Activated CD8-positive, alpha-beta memory T cell treated with anti-CD3 and anti-CD28 coated beads, Interleukin-2, amount 50 U/mL, for 1 hour (primary cell): ENCODE data around the gene CH25H.

ENCODE experiments used
- DNase-seq: peaks from one replicate; pipeline ENCODE4 v3.0.0-alpha.2; 2020; ENCODE audit errors: extremely low read depth

Gene CH25H

GRCh38 chr10:89233033-89233432 is 25.9 kb upstream of the CH25H start:
- no peak for DNase-seq

DNA sequence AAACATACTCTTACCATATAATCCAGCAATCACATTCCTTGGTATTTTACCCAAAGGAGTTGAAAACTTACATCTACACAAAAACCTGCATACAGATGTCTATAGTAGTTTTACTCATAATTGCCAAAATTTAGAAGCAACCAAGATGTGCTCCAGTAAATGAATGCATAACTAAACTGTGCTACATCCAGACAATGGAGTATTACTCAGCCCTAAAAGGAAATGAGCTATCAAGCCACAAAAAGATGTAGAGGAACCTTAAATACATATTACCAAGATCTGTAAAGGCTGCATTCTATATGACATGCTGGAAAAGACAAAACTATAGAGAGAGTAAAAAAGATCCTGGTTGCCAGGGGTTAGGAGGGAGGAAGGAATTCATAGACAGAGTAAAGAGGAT is 21.8 kb upstream of the CH25H start:
- DNase-seq, result no peak

DNA sequence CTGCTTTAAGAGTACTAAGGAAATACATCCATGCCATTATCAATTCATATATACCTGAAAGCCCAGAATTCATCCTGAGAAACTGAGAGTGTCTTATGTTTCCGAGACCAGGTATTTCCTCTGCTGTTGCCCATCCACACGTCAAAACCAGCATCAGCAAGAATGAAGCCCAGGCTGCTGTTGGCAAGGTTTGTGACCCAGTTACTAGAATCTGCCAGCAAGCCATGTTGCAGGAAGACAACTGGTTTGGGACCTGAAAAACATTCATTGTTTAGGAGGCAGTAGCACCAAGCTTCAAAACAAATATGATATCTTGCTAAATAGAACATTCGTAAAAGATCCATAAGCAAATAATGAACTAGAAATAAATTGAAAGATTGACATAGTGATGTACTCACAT is 21.0 kb upstream of the CH25H start:
- no peak for DNase-seq

GRCh38 chr10:89226891-89227290 is 19.8 kb upstream of the CH25H start:
- no peak for DNase-seq

- no peak for DNase-seq
These were observed 17.8 kb upstream of the CH25H start for GRCh38 chr10:89224739-89225443.

DNA sequence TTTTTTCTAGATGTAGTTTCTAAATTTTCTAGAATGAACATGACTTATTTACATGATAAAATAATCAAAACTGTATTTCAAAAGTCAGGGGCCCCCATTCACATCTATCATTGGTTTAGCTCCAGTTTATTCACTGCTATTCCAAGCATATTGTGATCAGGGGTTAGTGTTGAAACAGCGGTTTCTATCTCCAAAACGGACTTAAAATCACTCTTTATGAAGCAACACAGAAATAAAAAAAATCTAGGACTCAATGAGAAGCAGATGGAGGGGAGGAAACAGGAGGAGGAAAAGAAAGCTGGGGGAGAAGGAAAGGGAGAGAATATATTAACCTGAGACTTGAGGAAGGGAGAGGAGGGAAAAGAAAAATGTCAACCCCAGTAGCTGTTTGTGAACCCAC is 14.8 kb upstream of the CH25H start:
- no peak for DNase-seq

- DNase-seq, result no peak
These were observed 12.5 kb upstream of the CH25H start for GRCh38 chr10:89219513-89220218.

DNA sequence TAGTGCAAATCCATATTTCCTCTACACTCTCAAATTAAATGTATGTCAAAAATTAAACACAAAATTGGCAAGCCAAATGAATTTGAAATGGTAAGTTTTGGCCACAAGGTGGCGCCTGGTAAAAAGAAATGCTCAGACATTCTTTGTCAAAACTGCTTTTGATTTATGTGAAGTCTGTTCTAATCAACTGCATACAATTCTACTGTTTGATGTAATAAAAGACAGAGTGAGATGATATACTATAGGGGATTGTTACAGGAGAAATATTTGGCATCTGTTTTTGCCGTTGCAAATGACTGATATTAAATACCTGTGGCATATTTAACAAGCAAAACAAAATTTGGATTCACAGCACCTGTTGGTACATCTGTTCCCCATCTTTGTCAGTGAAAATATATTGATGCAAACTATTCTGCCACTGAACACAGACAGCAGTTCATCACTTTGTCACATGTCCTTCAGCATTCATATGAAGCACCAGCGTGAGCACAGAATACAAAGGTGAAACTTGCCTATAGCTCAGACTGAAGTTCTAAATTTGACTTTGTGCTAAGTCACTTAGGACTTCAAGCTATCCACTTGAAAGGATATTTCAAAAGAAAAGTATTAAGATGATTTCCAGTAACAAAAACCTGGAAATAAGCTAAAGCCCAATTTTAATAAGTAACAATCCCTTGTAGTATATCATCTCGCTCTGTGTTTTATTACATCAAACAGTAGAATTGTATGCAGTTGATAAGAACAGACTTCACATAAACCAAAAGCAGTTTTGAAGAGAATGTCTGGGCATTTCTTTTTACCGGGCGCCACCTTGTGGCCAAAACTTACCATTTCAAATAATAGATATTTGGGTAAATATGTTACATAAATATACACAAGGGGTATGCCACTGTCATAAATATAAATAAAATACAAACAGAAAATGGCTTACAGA is 10.2 kb upstream of the CH25H start:
- no peak for DNase-seq

- DNase-seq, result no peak
These were observed 8.9 kb upstream of the CH25H start for GRCh38 chr10:89216056-89216455.

DNA sequence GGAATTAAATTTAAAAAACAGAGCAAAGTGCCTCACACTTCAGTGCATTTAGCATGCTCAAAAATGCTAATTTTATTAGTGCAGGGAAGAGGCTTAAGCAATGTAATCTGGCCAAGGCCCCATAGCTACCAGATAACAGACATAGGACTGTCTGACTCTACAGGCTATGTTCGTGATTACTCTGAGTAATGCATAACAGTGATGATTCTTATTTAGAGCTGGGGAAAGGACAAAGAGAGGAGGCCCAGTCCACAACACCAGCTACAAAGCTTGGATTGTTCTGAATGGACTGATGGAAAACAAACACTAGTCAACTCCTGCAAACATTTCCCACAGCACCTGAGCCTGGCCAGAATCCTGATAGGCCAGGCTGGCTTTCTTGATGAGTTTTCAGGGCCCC is 8.4 kb upstream of the CH25H start:
- DNase-seq, result no peak

GRCh38 chr10:89214566-89215165 is 7.5 kb upstream of the CH25H start:
- DNase-seq, result no peak

GRCh38 chr10:89213191-89213808 is 6.2 kb upstream of the CH25H start:
- DNase-seq, result no peak

GRCh38 chr10:89210794-89211425 is 3.8 kb upstream of the CH25H start:
- no peak for DNase-seq

GRCh38 chr10:89209718-89210117 is 2.6 kb upstream of the CH25H start:
- no peak for DNase-seq

- no peak for DNase-seq
These were observed 859 bp upstream of the CH25H start for GRCh38 chr10:89207801-89208551.

DNA sequence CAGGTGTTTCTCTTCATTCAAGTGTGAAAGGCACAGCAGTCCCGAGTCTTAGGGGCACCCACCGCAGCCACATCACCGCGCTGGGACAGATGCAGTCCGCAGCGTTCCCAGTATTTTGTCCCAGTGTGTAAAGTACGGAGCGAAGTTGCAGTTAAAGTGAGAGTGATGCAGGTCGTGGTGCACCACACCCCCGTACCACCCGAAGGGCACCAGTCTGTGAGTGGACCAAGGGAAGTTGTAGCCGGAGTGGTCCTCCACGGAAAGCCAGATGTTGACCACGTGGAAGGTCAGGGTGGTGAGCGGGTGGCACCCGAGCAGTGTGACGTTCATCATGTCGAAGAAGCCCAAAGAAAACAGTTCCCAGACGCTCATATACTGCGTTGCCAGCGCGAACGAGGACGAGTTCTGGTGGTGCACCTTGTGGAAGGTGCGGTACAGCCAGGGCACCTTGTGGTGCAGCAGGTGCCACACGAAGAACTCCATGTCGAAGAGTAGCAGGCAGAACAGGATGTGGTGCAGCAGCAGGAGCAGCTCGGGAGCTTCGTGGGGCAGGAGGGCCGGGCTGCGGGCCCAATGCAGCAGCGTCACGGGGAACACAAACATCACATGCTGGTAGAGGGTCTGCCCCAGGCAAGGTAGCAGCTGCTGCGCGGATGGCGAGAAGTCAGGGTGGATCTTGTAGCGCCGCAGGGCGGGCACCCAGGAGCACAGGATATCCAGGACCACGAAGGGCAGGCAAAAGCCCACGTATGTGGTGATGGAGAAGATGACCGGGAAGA is 526 bp downstream of the CH25H start:
- no peak for DNase-seq

- DNase-seq, result no peak
These were observed 2.4 kb downstream of the CH25H start for GRCh38 chr10:89204621-89205185.

DNA sequence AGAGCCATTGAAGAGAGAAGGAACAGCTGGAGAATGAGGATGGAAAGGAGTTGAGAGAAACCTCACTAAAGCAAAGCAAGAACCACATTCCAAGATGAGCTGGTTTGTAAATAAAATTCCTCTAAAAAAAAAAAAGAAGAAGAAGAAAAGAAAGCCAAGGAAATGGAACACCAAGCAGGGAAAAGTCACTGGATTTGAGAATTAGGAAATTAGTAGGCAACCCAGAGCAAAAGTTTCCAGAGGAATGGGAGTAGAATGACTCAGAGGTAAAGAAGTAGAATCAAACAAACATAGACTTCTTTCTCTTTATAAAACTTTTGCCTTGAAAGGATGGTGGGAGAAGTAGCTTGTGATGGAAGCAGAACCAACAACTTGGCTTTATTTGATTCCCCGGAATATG is 3.9 kb downstream of the CH25H start:
- no peak for DNase-seq

DNA sequence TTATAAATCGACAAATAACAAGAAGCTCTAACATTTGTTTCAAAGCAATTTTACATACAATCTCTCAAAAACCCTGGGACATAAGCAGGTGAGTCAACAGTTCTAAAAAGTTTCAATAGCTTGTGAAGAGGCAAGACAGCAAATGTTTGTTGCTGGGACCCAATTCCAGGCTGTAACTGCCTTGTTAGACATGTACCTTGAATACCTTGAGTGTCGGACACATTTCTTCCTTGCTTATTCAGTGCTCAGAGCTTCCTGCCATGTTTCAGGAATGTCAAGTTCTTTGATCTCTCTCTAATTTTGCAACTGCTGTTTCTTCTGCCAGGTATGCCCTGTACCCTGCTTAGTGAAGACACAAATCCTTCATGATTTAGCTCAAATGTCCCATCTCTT is 5.1 kb downstream of the CH25H start:
- no peak for DNase-seq
